ENCODE data around the gene STK17A.
A peak's percentile ranks its signal among the peaks of the same experiment; 100 is the strongest.

The STK17A gene

DNA sequence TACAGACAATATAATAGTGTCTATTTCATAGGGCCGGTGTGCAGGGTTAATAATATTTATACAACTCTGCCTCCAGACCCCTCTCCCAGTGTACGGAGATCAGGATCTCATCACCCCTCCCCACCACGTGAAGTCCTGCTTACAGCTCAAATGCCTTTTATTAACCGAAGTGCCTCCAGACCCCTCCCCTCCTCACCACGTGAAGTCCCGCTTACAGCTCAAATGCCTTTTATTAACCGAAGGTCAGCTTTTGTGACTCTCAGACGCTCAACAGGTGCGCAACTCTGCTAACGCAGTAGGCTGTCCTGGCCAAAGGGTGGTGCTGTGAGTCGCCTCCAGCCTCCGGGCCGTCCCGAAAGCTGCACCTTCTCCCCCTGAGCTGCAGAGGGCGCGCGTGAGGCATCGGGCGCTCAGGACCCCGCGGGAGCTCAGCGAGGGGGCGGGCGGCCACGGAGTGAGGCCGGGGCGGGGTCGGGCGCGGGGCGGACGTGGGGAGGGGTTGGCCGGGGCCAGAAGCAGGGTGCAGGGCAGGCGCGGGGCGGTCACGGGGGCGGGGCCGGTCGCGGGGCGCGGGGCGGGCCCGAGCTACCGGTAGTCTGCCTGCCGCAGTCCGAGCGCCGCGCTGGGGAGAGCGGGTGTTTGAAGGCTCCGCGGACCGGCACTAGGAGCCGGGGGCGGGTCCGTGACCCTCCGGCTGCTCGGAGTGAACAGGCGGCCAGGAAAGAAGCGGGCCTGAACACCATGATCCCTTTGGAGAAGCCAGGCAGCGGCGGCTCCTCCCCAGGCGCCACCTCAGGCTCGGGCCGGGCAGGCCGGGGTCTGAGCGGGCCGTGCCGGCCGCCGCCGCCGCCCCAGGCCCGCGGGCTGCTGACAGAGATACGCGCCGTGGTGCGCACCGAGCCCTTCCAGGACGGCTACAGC, at the start of gene STK17A:
TSS of gene STK17A (plus strand) at position 606 of the 921 bp plus-strand sequence. CDS start at position 742, 136 bp downstream.
- peak; percentile 95 for DNase-seq

DNA sequence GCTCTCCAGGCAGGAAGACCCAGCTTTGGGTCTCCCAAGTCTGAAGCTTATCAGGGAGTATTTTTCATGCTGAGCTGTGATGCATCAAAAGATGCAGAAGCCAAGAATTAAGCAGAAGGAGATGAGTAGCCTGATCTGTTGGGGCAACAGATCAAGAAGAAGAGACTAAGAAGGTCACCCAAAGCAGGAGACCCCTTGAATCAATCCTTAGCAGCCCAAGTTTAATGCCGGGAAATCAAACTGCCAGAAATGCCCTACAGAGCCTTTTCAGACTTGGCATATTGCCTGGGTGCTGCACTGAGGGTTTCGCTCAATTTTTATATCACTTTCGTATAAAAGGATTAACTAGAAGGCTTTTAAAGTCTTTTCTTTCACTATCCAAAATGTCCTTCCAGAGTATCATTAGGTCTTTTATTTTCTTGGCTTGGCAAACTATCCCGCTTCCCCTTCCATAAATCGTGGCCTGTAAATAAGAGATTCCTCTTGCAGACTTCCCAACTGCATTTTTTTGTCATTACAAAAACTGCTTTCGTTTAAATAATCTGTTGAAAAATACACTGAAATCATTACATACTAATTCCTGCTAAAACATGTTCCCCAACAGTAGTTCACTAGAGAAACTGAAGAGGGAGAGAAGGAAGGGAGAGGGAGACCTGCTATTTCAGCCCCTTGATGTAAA, 49.0 kb upstream of the STK17A start:
- DNase-seq, result no peak

DNA sequence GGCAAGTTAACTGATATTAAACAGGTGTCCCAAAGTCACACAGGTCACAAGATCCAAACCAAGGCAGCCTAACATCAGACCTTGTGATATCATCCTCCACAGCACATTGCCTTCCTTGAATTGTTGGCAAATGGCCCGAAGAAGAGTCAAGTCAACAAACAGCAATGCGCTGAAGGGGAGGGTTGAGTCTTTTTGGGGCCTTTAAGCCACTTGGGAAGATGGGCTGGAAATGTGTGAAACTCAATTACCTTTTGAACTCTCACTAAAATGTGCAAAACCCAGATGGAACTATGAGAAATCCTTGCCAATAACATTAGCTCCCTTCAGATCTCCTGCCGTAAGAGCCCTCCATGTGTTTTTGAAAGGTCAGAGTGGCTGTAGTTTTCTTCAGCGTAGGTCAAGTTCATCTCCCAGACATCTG, 47.9 kb upstream of the STK17A start:
- DNase-seq, result no peak

GRCh38 chr7:43535810-43536585, 46.9 kb upstream of the STK17A start:
- peak; percentile 71 for DNase-seq

DNA sequence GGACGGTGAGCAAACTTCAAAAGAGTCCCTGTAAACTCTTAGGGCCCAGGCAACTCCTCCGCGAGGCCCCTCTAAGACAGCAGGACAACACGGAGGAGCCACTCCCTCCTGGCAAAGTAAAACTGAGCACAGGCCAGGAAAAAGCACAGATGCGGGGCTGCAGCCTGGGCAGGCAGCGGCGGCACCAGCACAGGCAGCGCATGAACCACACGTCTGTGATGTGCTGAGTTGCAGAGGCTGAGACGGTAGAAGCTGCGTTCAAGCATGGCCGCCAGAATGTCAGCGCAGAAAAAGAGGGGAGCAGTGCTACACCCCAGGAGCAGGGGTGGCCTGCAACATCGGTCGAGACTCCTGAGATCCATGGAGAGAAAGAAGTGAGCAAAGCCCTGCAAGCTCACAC, 46.1 kb upstream of the STK17A start:
- DNase-seq, result no peak

DNA sequence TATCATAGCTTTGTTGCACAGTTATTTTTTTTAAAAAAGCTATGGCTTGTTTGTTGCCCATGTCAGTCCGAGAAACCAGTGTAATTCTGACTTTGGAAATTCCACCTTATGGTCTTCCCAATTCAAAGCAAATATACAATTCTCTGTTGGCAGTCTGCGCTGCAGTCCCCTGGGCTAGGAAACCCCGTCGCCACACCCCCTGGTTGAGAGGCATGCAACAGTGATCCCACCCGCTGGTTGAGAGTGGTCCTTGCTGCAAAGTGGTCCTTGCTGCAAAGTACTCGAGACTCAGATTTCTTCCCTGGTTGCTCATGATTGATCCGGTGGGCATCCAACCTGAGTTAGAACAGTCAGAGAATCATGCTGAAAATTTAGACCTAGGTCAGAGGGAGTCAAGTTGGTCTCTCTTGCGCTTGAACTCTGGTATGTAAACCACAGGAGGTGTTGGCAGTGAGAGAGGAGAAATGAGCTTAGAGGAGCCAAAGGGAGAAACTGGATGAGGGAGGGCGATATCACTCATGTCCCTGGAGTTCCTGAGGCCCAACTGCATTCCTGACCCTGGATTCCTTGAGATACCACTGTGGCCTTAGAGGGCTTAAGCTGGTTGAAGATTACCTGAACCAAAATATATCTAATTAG, 45.0 kb upstream of the STK17A start:
- no peak for DNase-seq

- DNase-seq, result no peak
Measured at GRCh38 chr7:43538404-43538771, 44.5 kb upstream of the STK17A start.

- no peak for DNase-seq
Measured at GRCh38 chr7:43540471-43540870, 42.4 kb upstream of the STK17A start.

- DNase-seq, result no peak
Measured at GRCh38 chr7:43542716-43543115, 40.2 kb upstream of the STK17A start.

- no peak for DNase-seq
Measured at GRCh38 chr7:43546231-43546630, 36.7 kb upstream of the STK17A start.

GRCh38 chr7:43550427-43550826, 32.5 kb upstream of the STK17A start:
- DNase-seq, result no peak

DNA sequence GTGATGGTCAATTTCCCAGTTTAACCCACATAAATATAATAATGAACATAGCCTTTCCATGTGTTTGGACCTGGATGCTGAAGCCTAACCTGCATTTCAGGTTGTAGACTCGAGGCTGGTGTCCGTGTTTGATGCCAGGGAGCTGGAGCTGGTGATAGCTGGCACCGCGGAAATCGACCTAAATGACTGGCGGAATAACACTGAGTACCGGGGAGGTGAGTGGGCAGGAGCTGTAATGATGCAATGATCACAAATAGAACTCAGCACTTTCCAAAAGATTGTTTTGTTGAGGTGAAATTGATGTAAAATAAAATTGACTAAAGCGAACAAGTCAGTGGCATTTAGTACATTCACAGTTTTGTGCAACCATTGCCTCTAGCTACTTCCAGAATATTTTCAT, 30.8 kb upstream of the STK17A start:
- no peak for DNase-seq

GRCh38 chr7:43553999-43554398, 28.9 kb upstream of the STK17A start:
- DNase-seq, result no peak

GRCh38 chr7:43554423-43554822, 28.5 kb upstream of the STK17A start:
- no peak for DNase-seq

DNA sequence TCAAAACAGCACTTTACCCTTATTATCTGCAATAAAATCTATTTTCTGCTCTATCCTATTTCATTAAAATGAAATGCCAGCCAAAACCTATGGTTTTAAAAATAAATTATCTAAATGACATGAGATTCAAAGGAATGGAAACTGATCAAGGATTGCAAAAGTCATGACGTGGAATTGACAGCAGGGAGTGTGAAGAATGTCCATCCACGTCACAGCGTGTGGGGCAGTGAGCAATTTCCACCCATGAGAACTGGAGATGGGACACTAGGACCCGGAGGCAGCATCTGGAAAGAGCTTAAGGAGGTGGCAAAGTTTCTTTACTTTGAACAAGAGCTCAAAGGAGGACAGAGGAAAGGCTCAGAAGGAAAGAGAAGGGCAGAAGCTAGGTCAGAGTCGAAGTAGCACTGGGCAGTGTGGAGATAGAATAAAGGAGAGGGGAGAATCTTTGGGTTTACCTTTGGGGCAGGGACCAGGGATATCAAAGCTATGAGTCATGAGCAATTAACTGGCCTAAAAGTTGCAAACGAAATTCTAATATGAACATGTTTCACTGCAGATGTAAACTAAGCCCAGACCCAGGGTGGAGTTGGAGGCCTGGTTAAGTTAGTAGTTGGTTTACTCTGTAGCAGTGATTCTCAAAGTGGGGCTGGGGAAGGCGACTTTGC, 24.9 kb upstream of the STK17A start:
- DNase-seq, result no peak

DNA sequence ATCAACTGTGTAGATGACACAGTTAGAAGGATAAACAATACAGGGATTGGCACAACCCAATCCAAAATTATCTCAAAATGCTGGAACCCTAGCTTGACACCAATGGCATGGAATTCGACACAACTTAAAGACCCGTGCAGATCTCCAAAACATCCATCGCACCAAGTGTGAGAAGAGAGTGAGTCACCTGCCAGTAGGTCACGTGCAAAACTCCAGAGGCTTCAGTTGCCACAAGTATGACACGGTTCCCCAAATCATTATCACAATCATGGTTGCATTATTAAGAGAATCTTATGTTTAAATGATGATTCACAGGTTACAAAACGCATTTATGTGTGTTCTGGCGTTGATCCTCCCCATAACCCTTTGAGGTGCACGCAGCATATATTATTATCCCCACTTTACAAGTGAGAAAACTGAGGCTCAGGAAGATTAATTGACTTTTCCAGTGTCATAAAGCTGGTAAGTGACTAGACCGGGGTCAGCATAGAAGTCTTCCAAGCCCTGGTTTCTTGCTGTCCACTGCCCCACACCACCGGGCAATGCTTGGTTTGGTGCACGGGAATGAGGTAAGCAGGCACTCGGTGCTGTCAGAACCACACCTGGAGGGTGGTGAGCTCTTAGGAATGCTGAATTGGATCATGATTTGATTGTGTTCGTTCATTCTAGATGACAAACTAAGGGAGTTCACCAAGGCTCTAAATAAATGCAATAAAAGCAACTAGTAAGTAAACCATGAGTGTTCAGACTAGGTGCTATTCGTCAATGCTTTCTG, 23.6 kb upstream of the STK17A start:
- no peak for DNase-seq

DNA sequence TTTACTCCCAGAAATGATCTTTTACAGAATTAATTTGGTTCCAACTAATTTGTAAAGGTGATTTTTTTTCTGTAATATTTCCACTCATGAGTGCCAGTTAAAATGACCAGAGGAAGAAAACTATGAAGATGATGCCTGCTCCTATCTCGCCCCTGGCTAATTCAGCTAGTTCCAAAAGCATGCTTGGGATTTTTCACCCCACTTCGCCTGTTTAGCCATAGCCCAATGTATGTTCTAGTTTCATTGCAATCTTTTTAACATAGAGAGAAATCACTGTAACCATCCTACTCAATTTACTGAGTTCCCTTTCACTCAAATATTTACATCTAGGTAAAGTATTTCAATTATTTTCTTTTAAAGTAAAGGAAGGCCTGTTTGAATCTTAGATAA, 23.0 kb upstream of the STK17A start:
- DNase-seq, result no peak

- DNase-seq, result no peak
Measured at GRCh38 chr7:43560742-43561330, 22.1 kb upstream of the STK17A start.

- no peak for DNase-seq
Measured at GRCh38 chr7:43562383-43562782, 20.5 kb upstream of the STK17A start.

DNA sequence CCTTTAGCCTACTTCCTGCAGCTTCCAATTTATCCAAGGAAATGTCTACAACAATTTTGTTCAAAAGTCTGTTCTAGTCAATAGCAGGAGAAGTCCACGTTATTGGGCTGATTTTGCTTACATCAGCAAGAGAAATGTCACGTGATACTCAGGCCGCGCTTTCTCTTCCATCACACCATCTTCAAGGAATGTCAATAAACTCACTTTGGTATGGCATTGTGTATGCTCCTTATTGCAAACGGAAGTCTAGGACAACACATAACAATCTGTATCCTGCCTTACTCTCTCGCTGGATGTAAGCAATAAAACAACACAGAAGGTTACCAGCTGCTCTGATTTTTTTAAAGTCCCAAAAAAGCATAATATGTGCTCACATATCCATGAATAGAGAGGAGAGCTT, 17.1 kb upstream of the STK17A start:
- no peak for DNase-seq

GRCh38 chr7:43568529-43568928, 14.4 kb upstream of the STK17A start:
- DNase-seq, result no peak

Measured in amniotic stem cell (primary cell).